ENCODE results near the gene TSSC4.

Gene TSSC4

DNA sequence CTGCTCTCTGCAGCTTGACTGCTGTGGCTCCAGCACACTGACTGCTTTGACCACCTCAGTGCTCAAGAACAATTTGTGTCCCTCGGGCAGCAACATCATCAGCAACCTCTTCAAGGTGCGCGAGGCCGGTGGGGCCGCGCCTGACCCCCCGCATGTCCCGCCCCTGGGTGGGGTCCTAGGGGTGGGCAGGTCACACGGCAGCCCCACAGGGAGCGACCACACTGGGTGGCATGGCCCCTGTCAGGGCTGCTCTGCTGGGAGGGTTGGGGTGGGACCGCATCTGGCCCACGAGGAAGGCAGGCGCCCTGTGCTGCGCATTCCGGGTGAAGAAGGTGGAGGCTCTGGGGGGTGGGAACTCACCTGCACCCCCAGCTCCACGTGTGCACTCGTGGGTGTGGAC, 4.7 kb upstream of the TSSC4 start:
- Mint-ChIP-seq H3K4me1 (ENCODE audit: low read depth) (peaks cover 3% of the 10 kb centered on the region), H3K9me3 (no peaks in the 10 kb centered on the region), H3K36me3 (ENCODE audit: low read depth) (peaks cover 9% of the 10 kb centered on the region), H3K27me3 (ENCODE audit: low read depth) (no peaks in the 10 kb centered on the region), H3K4me3 (no peak overlapping the region), H3K27ac (no peak overlapping the region)
- no peak for DNase-seq (ENCODE audit: low spot score)

DNA sequence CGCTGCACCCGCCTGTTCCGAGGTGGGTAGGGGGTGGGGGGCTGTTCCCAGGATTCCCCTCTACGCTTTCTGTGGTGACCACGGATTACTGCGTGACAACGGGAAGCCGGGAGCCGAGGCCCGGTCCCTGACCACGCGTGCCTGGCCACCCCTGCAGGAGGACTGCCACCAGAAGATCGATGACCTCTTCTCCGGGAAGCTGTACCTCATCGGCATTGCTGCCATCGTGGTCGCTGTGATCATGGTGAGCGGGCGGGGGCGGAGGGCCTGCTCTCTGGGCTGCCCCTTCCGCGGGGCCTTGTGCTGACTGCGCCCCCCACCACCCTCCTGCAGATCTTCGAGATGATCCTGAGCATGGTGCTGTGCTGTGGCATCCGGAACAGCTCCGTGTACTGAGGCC, 4.1 kb upstream of the TSSC4 start:
- no peak overlapping the region for H3K4me3 Mint-ChIP-seq
- H3K4me1 Mint-ChIP-seq (ENCODE audit: low read depth), result peaks cover 5% of the 10 kb centered on the region
- no peak overlapping the region for H3K27ac Mint-ChIP-seq
- no peak for DNase-seq (ENCODE audit: low spot score)
- H3K36me3 Mint-ChIP-seq (ENCODE audit: low read depth), result peaks cover 9% of the 10 kb centered on the region
- H3K27me3 Mint-ChIP-seq (ENCODE audit: low read depth), result no peaks in the 10 kb centered on the region
- no peaks in the 10 kb centered on the region for H3K9me3 Mint-ChIP-seq

DNA sequence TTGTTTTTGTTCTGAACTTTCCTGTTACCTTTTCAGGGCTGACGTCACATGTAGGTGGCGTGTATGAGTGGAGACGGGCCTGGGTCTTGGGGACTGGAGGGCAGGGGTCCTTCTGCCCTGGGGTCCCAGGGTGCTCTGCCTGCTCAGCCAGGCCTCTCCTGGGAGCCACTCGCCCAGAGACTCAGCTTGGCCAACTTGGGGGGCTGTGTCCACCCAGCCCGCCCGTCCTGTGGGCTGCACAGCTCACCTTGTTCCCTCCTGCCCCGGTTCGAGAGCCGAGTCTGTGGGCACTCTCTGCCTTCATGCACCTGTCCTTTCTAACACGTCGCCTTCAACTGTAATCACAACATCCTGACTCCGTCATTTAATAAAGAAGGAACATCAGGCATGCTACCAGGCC, 3.5 kb upstream of the TSSC4 start:
- Mint-ChIP-seq H3K4me1 (ENCODE audit: low read depth) (peaks cover 6% of the 10 kb centered on the region), H3K4me3 (no peak overlapping the region), H3K27ac (no peak overlapping the region), H3K36me3 (ENCODE audit: low read depth) (peaks cover 9% of the 10 kb centered on the region), H3K9me3 (no peaks in the 10 kb centered on the region), H3K27me3 (ENCODE audit: low read depth) (no peaks in the 10 kb centered on the region)
- no peak for DNase-seq (ENCODE audit: low spot score)

DNA sequence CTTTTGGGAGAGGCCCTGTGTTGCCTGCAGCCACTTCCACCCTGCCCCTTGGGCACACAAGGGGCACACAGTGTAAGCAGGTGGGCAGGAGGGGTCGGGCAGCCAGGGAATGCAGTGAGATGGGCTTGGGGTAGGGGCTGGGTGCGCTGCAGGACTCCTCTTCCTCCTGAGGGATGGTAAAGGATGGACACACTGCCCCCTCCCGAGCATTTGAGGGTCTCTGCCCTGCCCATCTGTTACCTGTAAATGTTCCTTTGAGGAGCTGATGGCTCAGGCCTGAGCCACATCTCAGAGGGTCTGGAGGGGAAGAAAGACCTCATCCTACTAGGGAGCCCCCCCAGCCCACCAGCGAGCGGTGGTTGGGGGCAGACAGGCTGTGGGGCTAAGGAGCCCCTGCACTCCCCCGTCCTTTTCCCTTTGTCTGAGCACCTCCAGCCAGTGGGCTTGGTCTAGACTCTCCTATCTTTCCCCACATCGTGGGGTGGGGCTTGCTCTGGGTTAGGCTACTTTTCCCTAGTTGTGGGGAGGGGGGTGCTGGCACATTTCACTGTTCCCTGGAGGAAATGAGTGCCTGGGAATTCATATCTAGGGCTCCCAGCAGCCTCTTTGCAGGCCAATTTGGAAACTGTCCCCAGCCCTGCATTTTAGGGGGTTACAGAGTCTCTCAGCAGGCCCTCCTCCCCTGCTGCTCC, 1.7 kb upstream of the TSSC4 start:
- H3K9me3 Mint-ChIP-seq, result no peaks in the 10 kb centered on the region
- peaks cover 6% of the 10 kb centered on the region for H3K4me1 Mint-ChIP-seq (ENCODE audit: low read depth)
- DNase-seq (ENCODE audit: low spot score), result no peak
- no peaks in the 10 kb centered on the region for H3K27me3 Mint-ChIP-seq (ENCODE audit: low read depth)
- H3K4me3 Mint-ChIP-seq, result peak overlapping the region; percentile 86
- peak overlapping the region; percentile 88 for H3K27ac Mint-ChIP-seq
- H3K36me3 Mint-ChIP-seq (ENCODE audit: low read depth), result peaks cover 15% of the 10 kb centered on the region

DNA sequence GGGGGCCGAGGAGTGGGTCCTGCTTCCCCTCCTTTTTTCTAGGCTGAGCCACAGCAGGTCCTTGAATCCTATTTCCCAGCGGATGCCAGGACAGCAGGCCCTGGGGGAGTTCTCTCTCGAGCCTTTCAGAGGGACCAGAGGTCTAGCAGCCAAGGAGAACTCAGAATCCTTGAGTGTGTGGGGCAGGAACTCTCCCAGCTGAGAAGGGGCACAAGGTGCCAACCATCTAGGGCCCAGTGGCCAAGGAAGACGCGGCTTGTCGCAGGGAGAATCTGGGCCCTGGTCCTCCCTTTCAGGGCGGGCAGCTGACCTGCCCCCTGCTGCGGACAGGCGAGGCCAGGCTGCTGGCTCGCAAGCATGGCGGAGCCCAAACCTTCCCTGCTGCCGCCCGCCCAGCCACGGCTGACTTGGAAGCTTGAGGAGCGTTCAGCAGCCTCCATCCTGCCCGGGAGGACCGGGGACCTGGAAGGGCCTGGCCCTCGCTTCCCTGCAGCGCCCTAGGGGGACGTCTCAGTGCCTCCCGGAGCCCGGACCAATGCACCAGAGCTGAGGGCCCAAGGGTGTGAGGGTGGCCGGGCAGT, 972 bp upstream of the TSSC4 start:
- Mint-ChIP-seq H3K27ac (peak overlapping the region; percentile 88), H3K9me3 (no peaks in the 10 kb centered on the region), H3K4me3 (peak overlapping the region; percentile 86), H3K27me3 (ENCODE audit: low read depth) (no peaks in the 10 kb centered on the region), H3K4me1 (ENCODE audit: low read depth) (peaks cover 6% of the 10 kb centered on the region), H3K36me3 (ENCODE audit: low read depth) (peaks cover 15% of the 10 kb centered on the region)
- DNase-seq (ENCODE audit: low spot score), result no peak

DNA sequence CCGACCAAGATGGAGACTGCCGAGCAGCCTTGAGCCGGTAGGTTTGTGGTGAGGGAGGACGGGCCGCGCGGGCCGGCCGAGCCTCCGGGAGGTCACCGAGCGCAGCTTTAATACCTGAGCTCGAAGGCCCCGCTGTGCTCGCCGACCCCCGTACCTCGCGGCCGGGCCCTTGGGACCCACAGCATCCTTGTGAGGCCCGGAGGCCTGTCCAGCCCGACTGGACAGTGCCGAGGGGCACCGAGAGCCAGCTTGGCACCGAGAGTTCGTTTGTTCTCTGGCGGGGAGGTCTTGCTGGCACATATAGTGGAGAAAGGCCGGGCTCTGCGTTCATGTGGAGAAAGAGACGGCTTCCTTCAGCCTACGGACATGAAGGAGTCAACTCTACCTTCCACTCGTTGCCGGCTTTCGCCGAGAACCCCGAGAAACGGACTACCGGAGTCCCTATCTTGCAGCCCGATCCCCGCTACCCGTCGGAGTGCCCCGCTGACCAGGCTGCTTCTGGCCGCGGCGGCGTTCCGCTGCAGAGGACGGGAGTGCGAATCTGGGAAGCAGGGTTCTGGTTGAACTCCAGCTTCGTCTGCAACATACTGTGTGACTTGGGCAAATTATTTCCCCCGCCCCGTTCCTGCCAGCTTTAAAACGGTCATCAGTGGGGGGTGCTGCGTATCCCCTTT, 349 bp downstream of the TSSC4 start:
- Mint-ChIP-seq H3K36me3 (ENCODE audit: low read depth) (peaks cover 15% of the 10 kb centered on the region), H3K27me3 (ENCODE audit: low read depth) (no peaks in the 10 kb centered on the region), H3K9me3 (no peaks in the 10 kb centered on the region), H3K4me1 (ENCODE audit: low read depth) (peaks cover 6% of the 10 kb centered on the region), H3K27ac (peak overlapping the region; percentile 88), H3K4me3 (peak overlapping the region; percentile 86)
- DNase-seq (ENCODE audit: low spot score), result no peak

DNA sequence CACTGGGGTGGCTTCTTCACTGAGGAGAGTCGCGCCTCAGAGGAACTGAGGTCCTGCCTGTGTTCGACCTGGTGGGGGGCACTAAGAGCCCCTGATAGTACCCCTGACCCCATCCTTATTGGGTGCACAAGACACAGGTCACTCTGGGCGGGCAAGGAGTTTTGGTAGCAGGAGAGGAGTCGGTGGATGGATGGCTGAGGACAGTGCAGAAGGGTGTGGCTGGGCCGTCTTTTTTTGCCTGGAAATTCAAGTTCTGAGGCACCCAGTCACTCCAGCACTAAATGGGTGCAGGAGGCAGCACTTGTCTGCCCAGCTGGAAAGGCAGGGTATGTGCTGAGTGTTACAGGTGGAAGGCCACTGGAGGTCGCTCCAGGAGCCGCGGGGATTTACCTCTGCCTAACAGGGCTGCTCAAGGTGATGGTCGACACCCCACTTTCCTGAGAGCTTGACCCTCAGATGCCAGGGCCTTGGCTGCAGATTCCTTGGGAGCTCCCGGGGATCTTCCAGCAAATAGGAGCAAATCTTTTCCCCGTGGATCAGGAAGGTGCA, 960 bp downstream of the TSSC4 start:
- Mint-ChIP-seq H3K36me3 (ENCODE audit: low read depth) (peaks cover 15% of the 10 kb centered on the region), H3K27me3 (ENCODE audit: low read depth) (no peaks in the 10 kb centered on the region)

DNA sequence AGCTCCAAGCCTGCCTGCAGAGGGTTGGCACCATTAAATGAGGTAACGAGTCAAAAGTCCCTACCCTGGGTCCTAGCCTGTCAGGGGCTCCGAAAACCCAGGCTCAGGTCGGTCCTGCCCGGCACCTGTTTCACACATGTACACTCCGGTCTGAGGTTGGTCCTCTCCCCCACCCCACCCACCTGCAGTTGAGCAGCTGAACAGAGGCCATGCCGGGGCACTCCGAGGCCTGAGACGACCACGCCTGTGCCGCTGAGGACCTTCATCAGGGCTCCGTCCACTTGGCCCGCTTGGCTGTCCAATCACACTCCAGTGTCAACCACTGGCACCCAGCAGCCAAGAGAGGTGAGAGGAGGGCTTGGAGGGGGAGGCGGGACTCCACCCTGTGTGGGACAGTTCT, 1.6 kb downstream of the TSSC4 start:
- DNase-seq (ENCODE audit: low spot score), result no peak
- H3K4me1 Mint-ChIP-seq (ENCODE audit: low read depth), result peaks cover 6% of the 10 kb centered on the region
- no peaks in the 10 kb centered on the region for H3K9me3 Mint-ChIP-seq
- H3K27ac Mint-ChIP-seq, result no peak overlapping the region
- no peaks in the 10 kb centered on the region for H3K27me3 Mint-ChIP-seq (ENCODE audit: low read depth)
- peaks cover 12% of the 10 kb centered on the region for H3K36me3 Mint-ChIP-seq (ENCODE audit: low read depth)
- peak overlapping the region; percentile 86 for H3K4me3 Mint-ChIP-seq

More for the DNA sequence above, 960 bp downstream of the TSSC4 start:
- Mint-ChIP-seq H3K4me3 (peak overlapping the region; percentile 86), H3K4me1 (ENCODE audit: low read depth) (peaks cover 6% of the 10 kb centered on the region), H3K27ac (peak overlapping the region; percentile 88), H3K9me3 (no peaks in the 10 kb centered on the region)
- DNase-seq (ENCODE audit: low spot score), result no peak

DNA sequence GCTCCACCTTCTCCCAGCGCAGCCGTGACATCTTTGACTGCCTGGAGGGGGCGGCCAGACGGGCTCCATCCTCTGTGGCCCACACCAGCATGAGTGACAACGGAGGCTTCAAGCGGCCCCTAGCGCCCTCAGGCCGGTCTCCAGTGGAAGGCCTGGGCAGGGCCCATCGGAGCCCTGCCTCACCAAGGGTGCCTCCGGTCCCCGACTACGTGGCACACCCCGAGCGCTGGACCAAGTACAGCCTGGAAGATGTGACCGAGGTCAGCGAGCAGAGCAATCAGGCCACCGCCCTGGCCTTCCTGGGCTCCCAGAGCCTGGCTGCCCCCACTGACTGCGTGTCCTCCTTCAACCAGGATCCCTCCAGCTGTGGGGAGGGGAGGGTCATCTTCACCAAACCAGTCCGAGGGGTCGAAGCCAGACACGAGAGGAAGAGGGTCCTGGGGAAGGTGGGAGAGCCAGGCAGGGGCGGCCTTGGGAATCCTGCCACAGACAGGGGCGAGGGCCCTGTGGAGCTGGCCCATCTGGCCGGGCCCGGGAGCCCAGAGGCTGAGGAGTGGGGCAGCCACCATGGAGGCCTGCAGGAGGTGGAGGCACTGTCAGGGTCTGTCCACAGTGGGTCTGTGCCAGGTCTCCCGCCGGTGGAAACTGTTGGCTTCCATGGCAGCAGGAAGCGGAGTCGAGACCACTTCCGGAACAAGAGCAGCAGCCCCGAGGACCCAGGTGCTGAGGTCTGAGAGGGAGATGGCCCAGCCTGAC, 2.5 kb downstream of the TSSC4 start:
- Mint-ChIP-seq H3K27ac (no peak overlapping the region), H3K36me3 (ENCODE audit: low read depth) (peaks cover 6% of the 10 kb centered on the region), H3K4me1 (ENCODE audit: low read depth) (peaks cover 6% of the 10 kb centered on the region), H3K27me3 (ENCODE audit: low read depth) (no peaks in the 10 kb centered on the region), H3K9me3 (no peaks in the 10 kb centered on the region), H3K4me3 (peak overlapping the region; percentile 86)
- DNase-seq (ENCODE audit: low spot score), result no peak

DNA sequence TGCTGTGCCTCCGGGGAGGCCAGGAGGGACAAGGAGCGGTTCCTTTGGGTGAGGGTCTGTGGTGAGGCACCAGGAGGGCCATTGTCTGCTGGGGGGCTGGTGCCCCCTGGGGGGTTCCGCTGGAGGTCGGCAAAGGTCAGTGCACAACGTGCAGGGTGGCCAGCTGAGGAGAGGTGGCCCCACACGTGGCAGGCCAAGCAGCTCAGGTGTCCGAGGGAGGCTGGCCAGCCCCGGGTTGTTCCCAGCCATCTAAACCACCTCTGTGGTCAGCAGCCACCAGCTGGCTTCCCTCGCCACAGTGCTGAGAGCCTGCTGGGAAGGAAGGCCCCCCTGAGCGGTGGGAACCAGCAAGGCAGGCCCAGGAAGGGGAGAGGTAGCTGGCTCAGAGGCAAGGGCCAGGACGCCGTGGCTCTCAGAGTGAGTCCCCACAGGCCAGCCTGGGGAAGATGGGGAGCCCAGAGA, 4.2 kb downstream of the TSSC4 start:
- Mint-ChIP-seq H3K36me3 (ENCODE audit: low read depth) (peaks cover 6% of the 10 kb centered on the region), H3K27me3 (ENCODE audit: low read depth) (no peaks in the 10 kb centered on the region), H3K27ac (no peak overlapping the region), H3K4me1 (ENCODE audit: low read depth) (peaks cover 3% of the 10 kb centered on the region), H3K9me3 (no peaks in the 10 kb centered on the region), H3K4me3 (no peak overlapping the region)
- DNase-seq (ENCODE audit: low spot score), result no peak

DNA sequence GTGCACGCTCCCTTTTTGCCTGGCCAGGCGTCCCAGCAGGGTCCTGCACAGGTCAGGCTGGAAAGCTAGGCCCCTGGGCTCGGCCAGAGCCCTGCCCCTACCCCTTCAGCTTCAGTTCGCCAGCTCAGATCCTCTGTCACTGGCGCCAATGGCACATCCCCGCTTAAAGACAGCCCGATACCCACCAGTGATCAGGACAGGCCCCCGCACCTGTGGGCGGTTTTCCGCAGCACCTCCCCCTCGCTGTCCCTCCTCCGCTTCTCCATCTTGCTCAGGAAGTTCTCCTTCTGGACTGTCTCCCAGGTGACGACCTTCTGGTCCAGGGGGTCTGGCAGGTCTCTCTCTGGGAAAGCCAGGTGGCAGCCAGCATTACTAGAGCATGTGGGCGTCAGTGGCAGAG, 5.9 kb downstream of the TSSC4 start:
- Mint-ChIP-seq H3K36me3 (ENCODE audit: low read depth) (peaks cover 6% of the 10 kb centered on the region), H3K9me3 (no peaks in the 10 kb centered on the region), H3K4me1 (ENCODE audit: low read depth) (peaks cover 1% of the 10 kb centered on the region), H3K27me3 (ENCODE audit: low read depth) (no peaks in the 10 kb centered on the region), H3K4me3 (no peak overlapping the region), H3K27ac (no peak overlapping the region)
- no peak for DNase-seq (ENCODE audit: low spot score)

DNA sequence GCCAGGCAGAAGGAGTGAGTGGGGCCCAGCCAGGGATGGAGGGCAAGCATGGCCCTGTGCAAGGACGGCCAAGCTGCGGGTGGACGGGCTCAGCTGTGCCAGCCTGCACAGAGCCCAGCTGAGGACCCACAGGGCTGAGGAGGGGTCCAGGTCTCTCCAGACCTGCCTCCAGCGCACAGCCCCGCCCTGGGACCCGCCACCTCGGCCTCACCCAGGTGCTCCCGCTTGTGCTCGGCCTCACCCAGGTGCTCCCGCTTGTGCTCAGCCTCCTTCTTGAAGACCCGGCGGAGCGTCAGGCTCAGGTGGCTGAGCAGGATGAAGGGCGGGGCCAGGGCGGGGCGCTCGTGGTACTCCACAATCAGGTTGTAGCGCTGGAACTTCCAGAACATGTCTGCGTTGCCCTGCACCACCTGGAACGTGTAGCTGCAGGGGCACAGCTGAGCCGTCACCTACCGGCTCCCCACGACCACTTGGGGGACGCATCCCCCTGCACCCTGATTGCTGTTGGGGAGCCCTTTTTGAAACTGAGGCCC, 6.4 kb downstream of the TSSC4 start:
- Mint-ChIP-seq H3K4me3 (no peak overlapping the region), H3K36me3 (ENCODE audit: low read depth) (peaks cover 6% of the 10 kb centered on the region), H3K9me3 (no peaks in the 10 kb centered on the region), H3K4me1 (ENCODE audit: low read depth) (no peaks in the 10 kb centered on the region), H3K27ac (no peak overlapping the region), H3K27me3 (ENCODE audit: low read depth) (no peaks in the 10 kb centered on the region)
- no peak for DNase-seq (ENCODE audit: low spot score)

DNA sequence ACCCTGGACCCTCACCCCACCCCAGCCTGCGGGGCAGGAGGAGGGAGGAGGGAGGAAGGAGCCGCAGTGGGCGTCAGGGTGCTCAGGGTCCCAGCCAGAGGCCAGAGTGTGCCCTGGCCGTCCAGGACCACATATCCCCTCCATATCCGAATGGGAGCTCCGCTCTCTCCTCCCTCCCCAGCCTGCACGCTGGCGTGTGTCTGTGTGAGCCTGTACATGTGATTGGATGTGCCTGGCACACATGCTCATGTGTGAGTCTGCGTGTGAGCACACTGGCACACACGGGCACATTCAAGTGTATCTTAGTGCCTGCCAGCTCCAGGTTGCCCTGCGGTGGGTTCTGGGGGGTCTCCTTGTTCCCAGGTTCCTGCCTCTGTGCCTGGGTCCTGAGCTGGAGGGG, 8.1 kb downstream of the TSSC4 start:
- Mint-ChIP-seq H3K27me3 (ENCODE audit: low read depth) (no peaks in the 10 kb centered on the region), H3K27ac (no peak overlapping the region), H3K36me3 (ENCODE audit: low read depth) (no peaks in the 10 kb centered on the region), H3K9me3 (no peaks in the 10 kb centered on the region), H3K4me3 (no peak overlapping the region), H3K4me1 (ENCODE audit: low read depth) (no peaks in the 10 kb centered on the region)
- no peak for DNase-seq (ENCODE audit: low spot score)
